HG03097 (cell line): ENCODE data around the gene OSBPL3.

Experiments used
- ATAC-seq: cut with Tn5 transposase; IDR thresholded peaks from one replicate; pipeline ENCODE4 v1.9.1; 2021; ENCODE audit not compliant: unreplicated experiment, low FRiP score

OSBPL3 gene

DNA sequence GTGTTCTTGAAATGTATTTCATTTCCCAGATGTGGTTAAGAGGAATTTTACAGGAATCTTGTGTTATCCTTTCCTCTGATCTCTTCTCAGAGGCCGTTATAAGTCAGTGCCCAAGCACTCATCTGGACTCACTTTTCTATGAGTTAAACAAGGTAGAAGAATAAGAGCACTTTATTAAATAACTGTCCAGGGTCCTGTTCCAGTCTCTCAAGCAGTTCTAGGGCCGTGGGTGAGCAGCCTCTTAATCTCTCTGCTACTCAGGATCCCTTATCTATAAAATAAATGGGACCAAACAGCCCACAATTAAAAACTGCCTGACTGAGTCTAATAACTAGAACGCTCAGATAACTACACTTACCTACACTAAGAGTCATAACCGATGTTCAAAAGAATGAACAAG lies 111.2 kb downstream of the OSBPL3 start:
- no peak for ATAC-seq

DNA sequence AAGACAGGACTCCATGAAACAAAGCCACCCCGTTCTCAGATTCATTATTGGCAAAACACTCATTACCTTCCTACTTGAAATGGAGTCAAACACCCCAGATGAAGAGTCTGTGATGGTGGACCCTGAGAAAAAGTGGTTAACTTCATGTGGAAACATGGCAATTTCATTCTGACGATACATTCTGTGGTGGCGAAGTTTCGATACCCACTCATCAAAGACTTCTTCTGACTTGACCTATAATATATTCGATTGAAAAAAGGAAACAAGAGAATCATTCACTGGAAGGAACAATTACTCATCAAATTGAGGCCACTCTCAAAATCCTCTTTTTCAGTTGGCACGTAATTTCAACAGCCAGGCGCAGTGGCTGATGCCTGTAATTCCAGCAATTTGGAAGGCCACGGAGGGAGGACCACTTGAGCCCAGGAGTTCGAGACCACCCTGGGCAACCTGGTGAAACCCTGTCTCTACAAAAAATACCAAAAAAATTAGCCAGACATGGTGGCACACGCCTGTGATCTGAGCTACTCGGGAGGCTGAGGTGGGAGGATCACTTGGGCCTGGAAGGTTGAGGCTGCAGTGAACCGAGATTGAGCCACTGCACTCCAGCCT lies 113.9 kb downstream of the OSBPL3 start:
- ATAC-seq: no peak

DNA sequence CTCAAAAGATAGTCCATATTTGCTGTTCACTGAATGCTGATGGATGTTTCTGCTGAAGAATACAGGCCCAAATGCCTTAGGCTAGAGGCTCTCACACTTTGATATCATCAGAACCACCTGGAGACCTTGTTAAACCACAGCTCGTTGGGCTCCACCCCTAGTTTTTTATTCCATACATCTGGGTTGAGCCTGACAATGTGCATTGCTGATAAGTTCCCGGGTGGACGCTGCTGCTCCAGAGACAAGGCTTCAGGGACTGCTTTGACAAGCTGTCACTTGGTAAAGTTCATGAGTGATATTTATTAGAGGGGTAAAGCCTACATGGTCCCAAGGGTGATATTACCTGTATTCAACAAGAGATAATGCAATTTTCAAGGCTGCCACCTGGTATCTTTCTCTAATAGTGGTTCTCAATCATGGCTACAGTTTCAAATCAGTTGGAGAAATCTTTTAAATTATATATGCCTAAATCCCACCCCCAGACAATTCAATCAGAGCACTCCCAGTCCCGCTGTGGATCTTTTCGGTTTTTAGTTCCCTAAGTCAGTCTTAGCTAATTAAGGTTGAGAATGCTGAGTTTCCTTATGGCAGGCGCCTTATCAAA lies 115.7 kb downstream of the OSBPL3 start:
- ATAC-seq: no peak

DNA sequence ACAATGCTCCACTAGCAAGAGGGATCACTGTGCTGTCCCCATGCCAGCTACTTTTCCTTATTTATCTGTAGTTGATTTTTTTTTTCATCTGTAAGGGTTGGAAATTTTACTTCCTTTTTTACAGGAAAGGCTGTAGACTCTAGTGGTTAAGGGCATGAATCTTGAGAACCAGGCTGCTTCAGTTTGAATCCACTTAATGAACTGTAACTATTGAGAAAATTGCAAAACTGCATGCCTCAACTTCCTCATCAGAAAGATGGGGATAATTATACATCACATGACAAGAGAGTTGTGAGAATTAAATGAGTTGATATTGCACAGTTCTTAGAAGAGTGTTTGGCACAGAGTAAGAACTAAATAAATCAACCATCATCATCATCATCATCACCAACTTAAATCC lies 116.4 kb downstream of the OSBPL3 start:
- no peak for ATAC-seq

DNA sequence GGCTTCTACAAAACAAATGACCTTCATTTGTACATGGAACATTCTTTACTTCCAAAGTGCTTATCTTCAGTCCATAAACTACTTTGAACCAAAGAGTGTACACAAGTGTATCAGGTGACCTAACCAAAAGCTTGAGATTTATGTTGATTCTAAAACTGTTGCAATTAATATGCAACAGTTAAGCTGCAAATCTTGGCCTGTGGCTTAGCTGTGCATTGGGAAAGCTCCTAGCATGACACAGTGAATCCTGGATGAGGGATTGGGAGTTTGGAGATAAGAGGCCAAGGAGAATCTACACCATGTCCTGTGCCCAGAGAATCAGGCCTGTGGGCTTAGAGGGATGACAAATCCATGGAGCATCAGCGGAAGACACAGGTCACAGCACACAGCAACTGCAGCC lies 117.5 kb downstream of the OSBPL3 start:
- no peak for ATAC-seq

DNA sequence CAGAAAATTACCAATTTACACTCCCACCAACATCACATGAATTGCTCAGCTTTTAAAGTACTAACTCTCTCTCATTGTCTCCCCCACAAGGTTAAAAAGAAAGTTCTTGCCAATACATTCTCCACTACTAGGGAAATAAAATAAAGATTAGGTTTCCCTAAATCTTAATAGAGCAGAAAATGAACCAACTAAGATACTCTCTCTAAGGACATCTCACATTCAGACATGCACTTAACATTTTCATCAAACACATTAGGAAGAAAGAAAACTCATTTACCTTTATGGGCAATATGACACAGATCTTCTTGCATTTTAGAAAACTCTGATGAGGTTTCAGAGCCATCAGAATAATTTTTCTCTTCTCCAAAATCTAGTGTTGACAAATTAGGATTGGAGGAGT lies 118.6 kb downstream of the OSBPL3 start:
- ATAC-seq: no peak

DNA sequence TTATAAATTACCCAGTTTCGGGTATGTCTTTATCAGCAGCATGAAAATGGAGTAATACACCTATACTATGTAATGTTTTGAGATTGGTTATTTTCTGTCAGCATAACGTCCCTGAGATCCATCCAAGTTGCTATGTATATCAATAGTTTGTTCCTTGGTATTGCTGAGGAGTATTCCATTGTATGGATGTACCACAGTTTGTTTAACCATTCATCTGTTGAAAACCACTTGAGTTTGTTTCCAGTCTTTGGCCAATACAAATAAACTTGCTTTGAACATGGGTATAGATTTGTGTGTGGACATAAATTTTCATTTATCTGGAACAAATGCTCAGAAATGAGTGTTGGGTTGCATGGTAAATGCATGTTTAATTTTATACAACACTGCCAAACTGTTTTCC lies 119.4 kb downstream of the OSBPL3 start:
- ATAC-seq: no peak

DNA sequence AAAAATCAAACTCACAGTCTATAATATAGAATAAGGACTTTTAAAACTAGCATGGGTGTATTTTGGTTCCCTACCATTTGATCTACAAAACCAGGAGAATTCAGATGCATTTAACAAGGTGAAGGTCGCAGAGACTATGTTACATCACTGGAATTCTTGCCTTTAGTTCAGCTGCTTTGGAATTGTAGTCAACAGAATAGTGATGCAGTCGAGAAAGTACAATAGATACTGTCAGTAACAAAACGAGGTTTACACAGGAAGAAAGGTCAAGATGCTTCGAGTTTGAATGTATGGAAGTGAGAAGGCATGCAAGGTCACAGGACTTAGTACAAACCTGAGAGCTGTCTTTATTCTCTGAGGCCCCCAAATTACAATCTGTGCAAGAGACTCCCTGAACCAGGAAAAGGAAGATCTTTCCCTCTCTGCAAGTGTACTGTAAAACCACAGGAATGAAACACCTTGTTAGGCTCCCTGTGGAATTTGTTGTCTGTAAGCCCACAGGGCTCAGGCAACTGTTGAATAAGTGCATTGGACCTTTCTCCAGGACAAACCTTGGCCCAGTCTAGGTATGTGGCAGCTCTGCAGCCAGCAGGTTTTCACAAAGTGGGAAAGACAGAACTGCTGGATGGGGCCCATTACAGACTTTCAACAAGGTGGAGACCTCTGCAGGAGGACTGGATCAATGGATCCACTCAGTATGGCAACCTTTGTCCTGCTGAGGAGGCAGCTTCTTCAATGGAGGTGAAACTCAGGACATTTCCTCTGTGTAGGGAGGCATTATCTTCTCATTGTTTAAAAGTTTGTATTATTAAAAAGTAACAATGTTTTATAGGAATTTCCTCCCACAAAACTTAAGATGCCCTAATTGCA lies 121.6 kb downstream of the OSBPL3 start:
- ATAC-seq: no peak

DNA sequence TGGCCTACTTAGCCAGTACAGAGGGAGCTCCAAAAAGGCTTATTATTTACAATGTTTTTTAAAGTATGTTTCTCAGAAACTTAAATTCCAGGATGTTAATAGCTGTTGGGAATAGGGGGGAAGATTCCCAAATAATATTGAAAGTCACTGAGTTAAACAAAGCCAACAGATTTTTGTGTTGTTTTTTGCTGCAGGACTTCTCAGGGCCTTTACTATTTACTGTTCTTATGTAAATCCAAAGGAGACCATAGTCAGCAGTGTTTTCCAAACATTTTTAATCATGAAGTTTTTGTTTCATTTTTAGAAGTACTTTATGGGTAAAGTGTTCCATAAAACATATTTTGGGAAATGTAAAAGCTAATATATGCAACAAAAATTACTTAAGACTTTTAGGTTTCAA lies 122.4 kb downstream of the OSBPL3 start:
- no peak for ATAC-seq

DNA sequence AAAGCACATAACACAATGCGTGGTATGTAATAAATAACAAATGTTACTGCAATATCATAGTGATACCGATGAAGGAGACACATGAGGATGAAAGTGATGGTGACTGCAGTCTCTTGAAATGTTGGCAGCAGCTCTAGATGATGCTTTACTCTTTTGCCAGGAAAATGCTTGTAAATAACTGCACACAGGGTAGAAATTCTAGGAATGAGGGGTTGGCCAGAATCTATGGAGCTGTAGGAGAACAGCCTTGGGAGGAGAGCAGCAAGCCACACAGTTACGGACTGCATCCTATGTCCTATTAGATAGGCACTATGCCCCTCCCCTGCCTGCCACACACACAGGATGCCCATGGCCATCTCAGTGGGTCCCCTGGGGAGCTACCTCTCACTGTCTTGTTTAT lies 125.1 kb downstream of the OSBPL3 start:
- ATAC-seq: no peak

DNA sequence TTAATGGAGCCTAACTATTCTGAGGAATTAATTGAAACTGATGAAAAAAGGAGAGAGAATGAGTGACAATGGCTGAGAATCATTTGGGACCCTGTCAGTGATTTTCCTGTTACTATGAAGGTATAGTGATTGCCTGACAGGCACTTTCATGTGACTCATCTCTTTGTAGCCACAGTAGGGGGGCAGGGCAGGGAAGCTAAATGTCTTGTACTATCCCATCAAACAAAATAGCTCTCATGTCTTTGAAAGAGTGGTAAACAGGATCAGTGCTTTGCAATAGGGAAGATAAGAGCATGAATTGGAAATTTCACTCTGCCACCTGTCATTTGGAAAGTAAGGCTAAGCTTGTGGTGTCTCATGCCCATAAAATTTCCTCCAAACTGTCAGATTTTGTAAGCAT lies 128.2 kb downstream of the OSBPL3 start:
- no peak for ATAC-seq

DNA sequence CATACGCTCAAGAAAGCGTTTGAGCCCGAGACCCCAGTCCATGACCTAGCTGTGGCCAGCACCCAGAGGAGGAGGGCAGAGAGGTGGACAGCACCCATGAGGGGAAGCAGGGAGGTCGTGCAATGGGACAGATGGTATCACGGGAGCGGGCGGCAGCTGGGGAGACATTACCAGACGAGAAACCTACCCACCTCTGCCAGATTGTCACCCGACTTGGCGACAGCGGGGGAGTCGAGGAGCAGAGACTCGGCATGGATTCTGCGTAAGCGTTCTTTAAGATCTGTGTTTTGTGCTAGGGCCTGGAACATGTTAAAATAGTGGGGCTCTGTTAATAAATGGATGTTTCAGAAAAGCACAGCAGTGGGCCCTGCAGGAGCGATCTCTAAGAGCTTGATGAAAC lies 131.1 kb downstream of the OSBPL3 start:
- no peak for ATAC-seq

DNA sequence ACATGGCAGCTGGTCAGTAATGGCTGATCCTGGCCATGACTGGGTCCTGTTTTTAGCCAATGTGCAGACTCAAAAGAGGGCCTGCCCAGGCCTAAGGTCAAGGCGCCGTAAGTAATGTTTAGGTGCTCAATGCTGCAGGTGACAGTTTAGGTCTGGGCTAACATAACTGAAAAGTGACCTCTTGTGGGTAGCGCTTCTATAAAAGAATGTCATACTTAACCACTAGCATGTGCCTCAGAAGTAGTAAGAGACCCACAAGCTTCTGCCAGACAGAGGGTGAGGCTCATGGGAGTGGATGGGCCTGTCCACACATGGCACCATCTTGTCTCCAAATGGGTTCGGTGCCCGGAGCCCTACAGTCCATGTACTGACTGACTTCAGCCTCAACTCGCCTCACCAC lies 132.2 kb downstream of the OSBPL3 start:
- no peak for ATAC-seq

DNA sequence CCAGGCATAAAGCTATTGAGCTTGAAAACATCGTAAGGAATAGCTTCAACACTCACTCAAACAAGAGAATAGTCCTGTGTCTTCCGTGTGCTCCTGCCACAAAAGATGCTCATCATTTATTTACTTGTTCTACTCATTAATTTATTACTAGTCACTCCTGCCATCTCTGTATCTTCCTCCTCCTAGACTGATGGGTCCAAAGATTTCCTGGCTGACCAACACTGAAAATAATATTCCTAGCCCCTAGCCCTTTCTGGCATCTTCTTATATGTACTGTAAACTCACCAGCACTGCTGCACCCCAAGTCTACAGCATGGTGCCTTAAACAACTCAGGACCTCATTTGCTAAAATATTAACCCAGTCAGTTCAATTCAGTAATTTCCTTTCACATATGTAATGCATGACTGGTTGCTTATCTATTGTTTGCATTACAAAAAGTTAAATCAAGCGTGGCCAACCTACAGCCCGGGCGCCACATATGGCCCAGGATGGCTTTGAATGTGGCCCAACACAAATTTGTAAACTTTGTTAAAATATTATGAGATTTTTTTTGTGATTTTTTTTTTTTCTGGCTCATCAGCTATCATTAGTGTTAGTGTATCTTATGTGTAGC lies 136.1 kb downstream of the OSBPL3 start:
- no peak for ATAC-seq

DNA sequence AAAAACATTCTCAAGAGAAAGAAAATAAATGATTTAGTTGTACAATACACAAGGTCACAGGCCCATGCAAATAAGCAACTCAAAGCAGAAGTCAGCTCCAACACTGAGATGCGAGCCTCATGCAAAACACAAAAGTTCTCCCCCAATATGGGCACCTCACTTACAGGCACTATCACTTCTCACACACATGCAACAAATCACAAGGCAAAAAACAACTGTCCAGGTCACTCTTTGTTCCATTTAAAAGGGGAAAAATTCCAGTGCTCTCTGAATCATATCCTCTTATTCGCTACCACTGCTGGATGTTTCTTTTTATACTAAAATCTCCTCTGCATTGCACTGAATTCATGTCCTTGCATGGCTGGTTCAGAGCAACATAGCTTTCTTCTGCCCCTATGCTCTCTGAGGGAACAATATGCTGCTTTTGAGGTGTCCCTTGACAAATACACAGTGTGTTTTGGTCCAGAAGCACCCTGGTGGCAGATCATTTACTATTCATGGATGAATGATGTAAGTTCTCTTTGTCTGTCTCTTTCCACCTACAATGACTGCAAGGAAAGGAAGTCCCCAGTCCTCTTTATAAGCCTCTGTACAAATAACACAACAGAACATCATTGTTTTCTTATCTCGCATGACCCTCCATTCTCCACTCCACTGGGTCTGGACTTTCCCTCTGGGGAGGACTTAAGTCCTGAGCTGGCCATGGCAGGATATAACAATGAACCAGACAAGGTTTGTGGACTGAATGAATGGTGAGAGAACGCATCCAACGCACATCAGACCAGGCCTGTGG lies 137.3 kb downstream of the OSBPL3 start:
- peak; percentile 46 for ATAC-seq

DNA sequence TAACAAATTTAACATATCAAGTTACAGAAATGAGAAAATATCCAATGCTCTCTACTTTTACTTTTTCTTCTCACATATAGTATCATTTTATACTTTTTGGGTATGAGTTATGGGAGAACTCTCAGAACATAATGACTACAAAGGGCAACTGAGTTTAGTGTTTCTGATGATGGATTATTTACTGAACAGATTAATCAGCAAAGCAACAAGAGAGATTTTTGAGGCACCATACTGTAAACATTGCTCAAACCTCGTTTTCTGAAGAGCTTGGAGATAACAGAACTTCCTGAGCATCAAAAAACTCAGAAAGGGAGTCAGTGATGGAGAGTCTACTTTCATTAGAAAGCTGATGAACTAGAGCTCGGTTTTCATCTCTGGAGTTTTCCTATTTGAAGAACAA lies 137.9 kb downstream of the OSBPL3 start:
- ATAC-seq: no peak

DNA sequence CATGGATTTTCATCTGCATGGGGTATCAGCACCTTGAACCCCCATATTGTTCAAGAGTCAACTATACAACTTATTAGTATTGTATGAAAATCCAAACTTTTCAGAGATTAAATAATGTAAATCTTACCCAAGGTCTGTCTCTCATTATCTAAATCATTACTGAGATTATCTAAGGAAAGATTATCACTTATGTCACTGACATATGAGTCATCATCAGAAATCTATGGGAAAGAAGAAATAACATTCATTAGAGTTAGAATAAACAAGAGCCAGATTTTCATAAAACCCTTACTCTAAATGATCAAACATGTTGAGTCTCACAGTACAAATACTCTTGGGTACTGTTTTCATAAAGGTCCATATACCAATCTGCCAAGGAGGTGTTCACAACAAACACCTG lies 139.4 kb downstream of the OSBPL3 start:
- ATAC-seq: no peak

DNA sequence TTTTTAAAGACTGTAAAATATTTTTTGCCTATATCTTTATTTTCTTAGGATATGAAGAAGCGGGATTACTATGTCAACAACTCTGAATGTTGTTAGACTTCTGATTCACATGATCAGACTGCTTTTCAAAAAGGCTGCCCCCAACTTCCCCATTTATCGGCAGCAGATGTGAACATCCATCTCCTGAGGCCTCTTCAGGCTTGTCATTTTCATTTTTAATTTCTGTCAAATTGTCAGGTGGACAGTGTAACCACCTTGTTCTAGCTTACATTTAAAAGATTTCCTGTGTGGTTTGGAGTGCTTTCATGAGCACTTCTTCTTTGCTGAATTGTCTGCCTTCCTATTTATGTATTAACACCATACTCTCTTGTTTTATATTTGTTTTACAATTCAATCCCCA lies 143.9 kb downstream of the OSBPL3 start:
- peak; percentile 64 for ATAC-seq

DNA sequence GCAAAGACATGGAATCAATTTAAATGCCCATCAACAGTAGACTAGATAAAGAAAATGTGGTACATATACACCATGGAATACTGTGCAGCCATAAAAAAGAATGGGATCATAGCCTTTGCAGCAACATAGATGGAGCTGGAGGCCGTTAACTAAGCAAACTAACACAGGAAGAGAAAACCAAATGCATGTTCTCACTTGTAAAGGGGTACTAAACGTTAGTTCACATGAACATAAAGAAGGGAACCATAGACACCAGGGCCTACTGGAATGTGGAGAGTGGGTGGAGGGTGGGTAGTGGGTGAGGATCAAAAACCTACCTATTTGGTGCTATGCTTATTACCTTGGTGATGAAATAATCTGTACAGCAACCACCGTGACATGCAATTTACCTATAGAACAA lies 144.3 kb downstream of the OSBPL3 start:
- no peak for ATAC-seq

DNA sequence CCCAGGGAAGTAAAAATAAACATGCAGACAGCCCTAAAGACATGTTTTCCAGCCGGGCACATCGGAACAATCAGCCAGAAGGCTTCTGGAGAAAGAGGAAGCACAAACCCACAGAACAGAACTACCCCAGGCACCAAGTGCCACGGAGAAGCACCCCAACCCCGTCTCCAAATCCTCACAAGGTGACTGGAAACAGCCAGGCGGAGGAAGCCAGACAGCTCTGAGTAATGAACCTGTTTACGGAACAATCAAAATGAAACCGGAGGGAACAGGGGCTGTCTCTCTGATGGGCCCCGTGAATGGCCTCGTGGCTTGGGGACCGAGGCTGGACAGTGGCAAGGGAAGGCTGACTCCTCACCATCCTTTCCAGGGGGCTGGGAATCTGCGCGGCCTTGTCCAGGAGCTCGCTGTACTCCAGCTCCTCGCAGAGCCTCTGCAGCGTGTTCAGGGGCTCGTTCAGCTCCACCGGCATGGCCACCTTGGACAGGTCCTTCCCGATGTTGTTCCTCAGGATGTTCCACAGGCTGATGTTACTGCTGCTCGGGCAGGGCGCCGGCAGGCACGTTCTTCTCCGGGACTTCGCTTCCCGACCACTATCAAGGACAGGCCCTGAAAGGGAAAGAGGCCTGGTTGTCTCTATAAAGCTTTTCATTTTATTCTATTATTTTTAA lies 145.7 kb downstream of the OSBPL3 start:
- ATAC-seq: no peak
